ENCODE results near the gene AKAP8. TPM values are rescaled to one million over a fixed set of nuclear protein-coding genes. Genes with fewer than 3 reads are reported as not detected.

Gene AKAP8
- total and polyA plus RNA-seq, 2 experiments from 2014 or later = 22.4 to 36.5 TPM

DNA sequence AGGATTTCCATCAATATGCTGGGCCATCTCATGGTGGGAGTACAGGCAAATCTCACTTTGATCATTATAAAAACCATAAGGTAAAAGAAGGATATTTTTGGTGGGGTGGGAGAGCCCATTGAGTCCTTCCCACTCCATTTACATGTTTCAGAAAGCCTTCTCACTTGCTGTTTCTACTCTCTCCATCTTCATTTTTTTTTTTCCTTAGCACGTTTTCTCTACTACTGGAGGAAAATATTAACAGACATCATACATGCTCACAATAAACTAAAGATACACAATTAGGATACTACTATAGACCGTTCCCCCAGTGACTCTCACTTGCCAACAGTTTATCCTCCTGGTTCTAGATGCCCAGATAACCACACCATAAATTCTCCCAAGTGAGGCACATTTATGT, 1.8 kb upstream of the AKAP8 start:
- Histone ChIP-seq H3K27ac (ENCODE audit: low read depth) (peak overlapping the region; percentile 95), H3F3A (replicated peaks; ENCODE audit: low read depth) (peaks cover 25% of the 10 kb centered on the region), H4K20me1 (replicated peaks; ENCODE audit: insufficient read depth) (peaks cover 21% of the 10 kb centered on the region), H3K9me2 (ENCODE audit: insufficient read depth) (no peaks in the 10 kb centered on the region), H3K4me1 (ENCODE audit: insufficient read depth) (peaks cover 16% of the 10 kb centered on the region), H3K79me2 (replicated peaks; ENCODE audit: insufficient read depth) (peaks cover 39% of the 10 kb centered on the region), H3K36me3 (ENCODE audit: insufficient read depth) (no peaks in the 10 kb centered on the region), H3K27me3 (ENCODE audit: insufficient read depth) (no peaks in the 10 kb centered on the region), H3K4me3 (peak overlapping the region; percentile 99; the same call in 1 of the 2 replicates), H2AFZ (no peak overlapping the region), H3K4me2 (peak overlapping the region; percentile 91)
- no peaks in the 10 kb centered on the region; the same call in 1 of the 3 replicates for H3K9me3 Mint-ChIP-seq
- peak overlapping the region; percentile 92; the same call in 1 of the 2 replicates for H3K27ac Mint-ChIP-seq
- DNase-seq (ENCODE audit: low spot score) = no peak
- H3K36me3 Mint-ChIP-seq (ENCODE audit: low read depth) = peaks cover 21% of the 10 kb centered on the region
- TF ChIP-seq, protein P1, sequence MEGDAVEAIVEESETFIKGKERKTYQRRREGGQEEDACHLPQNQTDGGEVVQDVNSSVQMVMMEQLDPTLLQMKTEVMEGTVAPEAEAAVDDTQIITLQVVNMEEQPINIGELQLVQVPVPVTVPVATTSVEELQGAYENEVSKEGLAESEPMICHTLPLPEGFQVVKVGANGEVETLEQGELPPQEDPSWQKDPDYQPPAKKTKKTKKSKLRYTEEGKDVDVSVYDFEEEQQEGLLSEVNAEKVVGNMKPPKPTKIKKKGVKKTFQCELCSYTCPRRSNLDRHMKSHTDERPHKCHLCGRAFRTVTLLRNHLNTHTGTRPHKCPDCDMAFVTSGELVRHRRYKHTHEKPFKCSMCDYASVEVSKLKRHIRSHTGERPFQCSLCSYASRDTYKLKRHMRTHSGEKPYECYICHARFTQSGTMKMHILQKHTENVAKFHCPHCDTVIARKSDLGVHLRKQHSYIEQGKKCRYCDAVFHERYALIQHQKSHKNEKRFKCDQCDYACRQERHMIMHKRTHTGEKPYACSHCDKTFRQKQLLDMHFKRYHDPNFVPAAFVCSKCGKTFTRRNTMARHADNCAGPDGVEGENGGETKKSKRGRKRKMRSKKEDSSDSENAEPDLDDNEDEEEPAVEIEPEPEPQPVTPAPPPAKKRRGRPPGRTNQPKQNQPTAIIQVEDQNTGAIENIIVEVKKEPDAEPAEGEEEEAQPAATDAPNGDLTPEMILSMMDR (conservative IDR thresholded peaks at IDR 0.05; ENCODE audit: low read depth in 2 of 2) = no peak
- TF ChIP-seq POLR2AphosphoS5 (IDR thresholded peaks at IDR 0.05; ENCODE audit: low read depth) (no peak), ZNF331 (CRISPR knock-in tag; IDR thresholded peaks at IDR 0.05; ENCODE audit: low read depth) (no peak), NANOG (IDR thresholded peaks at IDR 0.05; ENCODE audit: borderline replicate concordance) (no peak), CREB1 (CRISPR knock-in tag; IDR thresholded peaks at IDR 0.05; ENCODE audit: low read depth) (no peak), EZH2 (IDR thresholded peaks at IDR 0.05; ENCODE audit: low read depth, unreplicated experiment) (no peak), STAT1 (IDR thresholded peaks at IDR 0.05; ENCODE audit: unreplicated experiment) (no peak), JUNB (IDR thresholded peaks at IDR 0.05; ENCODE audit: unreplicated experiment) (no peak), EZH2phosphoT487 (IDR thresholded peaks at IDR 0.05; ENCODE audit: unreplicated experiment) (no peak), ZNF114 (CRISPR knock-in tag; IDR thresholded peaks at IDR 0.05) (no peak)
- TF ChIP-seq, protein P2, sequence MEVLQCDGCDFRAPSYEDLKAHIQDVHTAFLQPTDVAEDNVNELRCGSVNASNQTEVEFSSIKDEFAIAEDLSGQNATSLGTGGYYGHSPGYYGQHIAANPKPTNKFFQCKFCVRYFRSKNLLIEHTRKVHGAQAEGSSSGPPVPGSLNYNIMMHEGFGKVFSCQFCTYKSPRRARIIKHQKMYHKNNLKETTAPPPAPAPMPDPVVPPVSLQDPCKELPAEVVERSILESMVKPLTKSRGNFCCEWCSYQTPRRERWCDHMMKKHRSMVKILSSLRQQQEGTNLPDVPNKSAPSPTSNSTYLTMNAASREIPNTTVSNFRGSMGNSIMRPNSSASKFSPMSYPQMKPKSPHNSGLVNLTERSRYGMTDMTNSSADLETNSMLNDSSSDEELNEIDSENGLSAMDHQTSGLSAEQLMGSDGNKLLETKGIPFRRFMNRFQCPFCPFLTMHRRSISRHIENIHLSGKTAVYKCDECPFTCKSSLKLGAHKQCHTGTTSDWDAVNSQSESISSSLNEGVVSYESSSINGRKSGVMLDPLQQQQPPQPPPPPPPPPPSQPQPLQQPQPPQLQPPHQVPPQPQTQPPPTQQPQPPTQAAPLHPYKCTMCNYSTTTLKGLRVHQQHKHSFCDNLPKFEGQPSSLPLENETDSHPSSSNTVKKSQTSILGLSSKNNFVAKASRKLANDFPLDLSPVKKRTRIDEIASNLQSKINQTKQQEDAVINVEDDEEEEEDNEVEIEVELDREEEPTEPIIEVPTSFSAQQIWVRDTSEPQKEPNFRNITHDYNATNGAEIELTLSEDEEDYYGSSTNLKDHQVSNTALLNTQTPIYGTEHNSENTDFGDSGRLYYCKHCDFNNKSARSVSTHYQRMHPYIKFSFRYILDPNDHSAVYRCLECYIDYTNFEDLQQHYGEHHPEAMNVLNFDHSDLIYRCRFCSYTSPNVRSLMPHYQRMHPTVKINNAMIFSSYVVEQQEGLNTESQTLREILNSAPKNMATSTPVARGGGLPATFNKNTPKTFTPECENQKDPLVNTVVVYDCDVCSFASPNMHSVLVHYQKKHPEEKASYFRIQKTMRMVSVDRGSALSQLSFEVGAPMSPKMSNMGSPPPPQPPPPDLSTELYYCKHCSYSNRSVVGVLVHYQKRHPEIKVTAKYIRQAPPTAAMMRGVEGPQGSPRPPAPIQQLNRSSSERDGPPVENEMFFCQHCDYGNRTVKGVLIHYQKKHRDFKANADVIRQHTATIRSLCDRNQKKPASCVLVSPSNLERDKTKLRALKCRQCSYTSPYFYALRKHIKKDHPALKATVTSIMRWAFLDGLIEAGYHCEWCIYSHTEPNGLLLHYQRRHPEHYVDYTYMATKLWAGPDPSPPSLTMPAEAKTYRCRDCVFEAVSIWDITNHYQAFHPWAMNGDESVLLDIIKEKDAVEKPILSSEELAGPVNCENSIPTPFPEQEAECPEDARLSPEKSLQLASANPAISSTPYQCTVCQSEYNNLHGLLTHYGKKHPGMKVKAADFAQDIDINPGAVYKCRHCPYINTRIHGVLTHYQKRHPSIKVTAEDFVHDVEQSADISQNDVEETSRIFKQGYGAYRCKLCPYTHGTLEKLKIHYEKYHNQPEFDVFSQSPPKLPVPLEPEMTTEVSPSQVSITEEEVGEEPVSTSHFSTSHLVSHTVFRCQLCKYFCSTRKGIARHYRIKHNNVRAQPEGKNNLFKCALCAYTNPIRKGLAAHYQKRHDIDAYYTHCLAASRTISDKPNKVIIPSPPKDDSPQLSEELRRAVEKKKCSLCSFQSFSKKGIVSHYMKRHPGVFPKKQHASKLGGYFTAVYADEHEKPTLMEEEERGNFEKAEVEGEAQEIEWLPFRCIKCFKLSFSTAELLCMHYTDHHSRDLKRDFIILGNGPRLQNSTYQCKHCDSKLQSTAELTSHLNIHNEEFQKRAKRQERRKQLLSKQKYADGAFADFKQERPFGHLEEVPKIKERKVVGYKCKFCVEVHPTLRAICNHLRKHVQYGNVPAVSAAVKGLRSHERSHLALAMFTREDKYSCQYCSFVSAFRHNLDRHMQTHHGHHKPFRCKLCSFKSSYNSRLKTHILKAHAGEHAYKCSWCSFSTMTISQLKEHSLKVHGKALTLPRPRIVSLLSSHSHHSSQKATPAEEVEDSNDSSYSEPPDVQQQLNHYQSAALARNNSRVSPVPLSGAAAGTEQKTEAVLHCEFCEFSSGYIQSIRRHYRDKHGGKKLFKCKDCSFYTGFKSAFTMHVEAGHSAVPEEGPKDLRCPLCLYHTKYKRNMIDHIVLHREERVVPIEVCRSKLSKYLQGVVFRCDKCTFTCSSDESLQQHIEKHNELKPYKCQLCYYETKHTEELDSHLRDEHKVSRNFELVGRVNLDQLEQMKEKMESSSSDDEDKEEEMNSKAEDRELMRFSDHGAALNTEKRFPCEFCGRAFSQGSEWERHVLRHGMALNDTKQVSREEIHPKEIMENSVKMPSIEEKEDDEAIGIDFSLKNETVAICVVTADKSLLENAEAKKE (CRISPR knock-in tag; IDR thresholded peaks at IDR 0.05) = no peak
- TF ChIP-seq, protein P3, sequence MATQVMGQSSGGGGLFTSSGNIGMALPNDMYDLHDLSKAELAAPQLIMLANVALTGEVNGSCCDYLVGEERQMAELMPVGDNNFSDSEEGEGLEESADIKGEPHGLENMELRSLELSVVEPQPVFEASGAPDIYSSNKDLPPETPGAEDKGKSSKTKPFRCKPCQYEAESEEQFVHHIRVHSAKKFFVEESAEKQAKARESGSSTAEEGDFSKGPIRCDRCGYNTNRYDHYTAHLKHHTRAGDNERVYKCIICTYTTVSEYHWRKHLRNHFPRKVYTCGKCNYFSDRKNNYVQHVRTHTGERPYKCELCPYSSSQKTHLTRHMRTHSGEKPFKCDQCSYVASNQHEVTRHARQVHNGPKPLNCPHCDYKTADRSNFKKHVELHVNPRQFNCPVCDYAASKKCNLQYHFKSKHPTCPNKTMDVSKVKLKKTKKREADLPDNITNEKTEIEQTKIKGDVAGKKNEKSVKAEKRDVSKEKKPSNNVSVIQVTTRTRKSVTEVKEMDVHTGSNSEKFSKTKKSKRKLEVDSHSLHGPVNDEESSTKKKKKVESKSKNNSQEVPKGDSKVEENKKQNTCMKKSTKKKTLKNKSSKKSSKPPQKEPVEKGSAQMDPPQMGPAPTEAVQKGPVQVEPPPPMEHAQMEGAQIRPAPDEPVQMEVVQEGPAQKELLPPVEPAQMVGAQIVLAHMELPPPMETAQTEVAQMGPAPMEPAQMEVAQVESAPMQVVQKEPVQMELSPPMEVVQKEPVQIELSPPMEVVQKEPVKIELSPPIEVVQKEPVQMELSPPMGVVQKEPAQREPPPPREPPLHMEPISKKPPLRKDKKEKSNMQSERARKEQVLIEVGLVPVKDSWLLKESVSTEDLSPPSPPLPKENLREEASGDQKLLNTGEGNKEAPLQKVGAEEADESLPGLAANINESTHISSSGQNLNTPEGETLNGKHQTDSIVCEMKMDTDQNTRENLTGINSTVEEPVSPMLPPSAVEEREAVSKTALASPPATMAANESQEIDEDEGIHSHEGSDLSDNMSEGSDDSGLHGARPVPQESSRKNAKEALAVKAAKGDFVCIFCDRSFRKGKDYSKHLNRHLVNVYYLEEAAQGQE (IDR thresholded peaks at IDR 0.05; ENCODE audit: unreplicated experiment) = no peak
- TF ChIP-seq, protein P4, sequence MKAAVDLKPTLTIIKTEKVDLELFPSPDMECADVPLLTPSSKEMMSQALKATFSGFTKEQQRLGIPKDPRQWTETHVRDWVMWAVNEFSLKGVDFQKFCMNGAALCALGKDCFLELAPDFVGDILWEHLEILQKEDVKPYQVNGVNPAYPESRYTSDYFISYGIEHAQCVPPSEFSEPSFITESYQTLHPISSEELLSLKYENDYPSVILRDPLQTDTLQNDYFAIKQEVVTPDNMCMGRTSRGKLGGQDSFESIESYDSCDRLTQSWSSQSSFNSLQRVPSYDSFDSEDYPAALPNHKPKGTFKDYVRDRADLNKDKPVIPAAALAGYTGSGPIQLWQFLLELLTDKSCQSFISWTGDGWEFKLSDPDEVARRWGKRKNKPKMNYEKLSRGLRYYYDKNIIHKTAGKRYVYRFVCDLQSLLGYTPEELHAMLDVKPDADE (IDR thresholded peaks at IDR 0.05) = no peak
- peaks cover 12% of the 10 kb centered on the region for H3K27me3 Mint-ChIP-seq (ENCODE audit: insufficient read depth, low read depth, poor library complexity)
- no peak for ATAC-seq
- peak overlapping the region; percentile 77 for H3K4me3 Mint-ChIP-seq
- H3K4me1 Mint-ChIP-seq = peaks cover 29% of the 10 kb centered on the region

Measured in GM23338 (cell line).